Type B pancreatic cell (in vitro differentiated cells): ENCODE data around the gene FBXO2. TPM values are rescaled to one million over a fixed set of nuclear protein-coding genes. Genes with fewer than 3 reads are reported as not detected.
A peak's percentile ranks its signal among the peaks of the same experiment; 100 is the strongest.

Source experiments
- DNase-seq: peaks from one replicate; pipeline ENCODE4 v3.0.0; 2021; ENCODE audit warnings: mixed read lengths; ENCODE audit not compliant: unreplicated experiment; ENCODE audit errors: extremely low spot score
- H3K27ac Mint-ChIP-seq: 2 replicates; pipeline ENCODE4 v1.8.0; 2021; ENCODE audit warnings: mild to moderate bottlenecking, mixed read lengths
- H3K27me3 Mint-ChIP-seq: 2 replicates; pipeline ENCODE4 v1.8.0; 2021; ENCODE audit warnings: mixed read lengths
- H3K36me3 Mint-ChIP-seq: 2 replicates; pipeline ENCODE4 v1.8.0; 2021; ENCODE audit warnings: mixed read lengths
- H3K4me1 Mint-ChIP-seq: one replicate; pipeline ENCODE4 v1.8.0; 2021; ENCODE audit warnings: mixed read lengths; ENCODE audit not compliant: unreplicated experiment
- H3K4me3 Mint-ChIP-seq: 2 replicates; pipeline ENCODE4 v1.8.0; 2021; ENCODE audit warnings: mild to moderate bottlenecking, mixed read lengths
- H3K9me3 Mint-ChIP-seq: 2 replicates; pipeline ENCODE4 v1.8.0; 2021; ENCODE audit warnings: mixed read lengths
- CTCF ChIP-seq: fragments of 200-600 bp; sonication (generic); conservative IDR thresholded peaks from 2 replicates; pipeline ENCODE4 v1.5.0; 2021; ENCODE audit warnings: antibody characterized with exemption, mild to moderate bottlenecking
- total RNA-seq: library from RNA; stranded (reverse); gene quantifications from 2 replicates; pipeline ENCODE4 v1.2.1, GENCODE V29; 2021; ENCODE audit warnings: low replicate concordance

FBXO2 gene
- total RNA-seq, 1 donor from 2014 or later, result 7.4 TPM

- H3K36me3 Mint-ChIP-seq, result peaks cover 4% of the 10 kb centered on the region
- peak overlapping the region; percentile 85 for H3K4me3 Mint-ChIP-seq
- no peaks in the 10 kb centered on the region for H3K9me3 Mint-ChIP-seq
- H3K27me3 Mint-ChIP-seq, result no peaks in the 10 kb centered on the region
- H3K4me1 Mint-ChIP-seq, result no peaks in the 10 kb centered on the region
- TF ChIP-seq CTCF, result peak; percentile 38
- no peak for DNase-seq
- H3K27ac Mint-ChIP-seq, result no peak overlapping the region
These were observed 10.3 kb upstream of the FBXO2 start for GRCh38 chr1:11664336-11665065.

GRCh38 chr1:11661103-11661502 is 6.9 kb upstream of the FBXO2 start:
- H3K27me3 Mint-ChIP-seq, result no peaks in the 10 kb centered on the region
- H3K27ac Mint-ChIP-seq, result no peak overlapping the region
- no peak for DNase-seq
- no peaks in the 10 kb centered on the region for H3K4me1 Mint-ChIP-seq
- no peak overlapping the region for H3K4me3 Mint-ChIP-seq
- H3K9me3 Mint-ChIP-seq, result no peaks in the 10 kb centered on the region
- no peaks in the 10 kb centered on the region for H3K36me3 Mint-ChIP-seq
- no peak for TF ChIP-seq CTCF

- Mint-ChIP-seq H3K9me3 (no peaks in the 10 kb centered on the region), H3K4me3 (no peak overlapping the region), H3K4me1 (no peaks in the 10 kb centered on the region), H3K36me3 (no peaks in the 10 kb centered on the region), H3K27me3 (no peaks in the 10 kb centered on the region), H3K27ac (no peak overlapping the region)
- TF ChIP-seq CTCF, result no peak
- DNase-seq, result no peak
These were observed 5.5 kb upstream of the FBXO2 start for GRCh38 chr1:11659748-11660147.

GRCh38 chr1:11658542-11658941 is 4.3 kb upstream of the FBXO2 start:
- Mint-ChIP-seq H3K27me3 (no peaks in the 10 kb centered on the region), H3K9me3 (no peaks in the 10 kb centered on the region), H3K27ac (no peak overlapping the region), H3K4me1 (no peaks in the 10 kb centered on the region), H3K4me3 (no peak overlapping the region), H3K36me3 (no peaks in the 10 kb centered on the region)
- no peak for TF ChIP-seq CTCF
- DNase-seq, result no peak

- Mint-ChIP-seq H3K36me3 (no peaks in the 10 kb centered on the region), H3K4me3 (no peak overlapping the region), H3K27me3 (peaks cover 6% of the 10 kb centered on the region), H3K9me3 (no peaks in the 10 kb centered on the region), H3K4me1 (no peaks in the 10 kb centered on the region), H3K27ac (no peak overlapping the region)
- TF ChIP-seq CTCF, result no peak
- no peak for DNase-seq
These were observed 3.4 kb upstream of the FBXO2 start for GRCh38 chr1:11657654-11658053.
